Mucosa of stomach (tissue), 1 donor: ENCODE data around the gene GPATCH8.
"Not testable (repeated sequence)": the region's sequence is repeated elsewhere in the genome, so short reads cannot be mapped to it uniquely, and the experiment has no call there.

ENCODE experiments used
- H3K27me3 ChIP-seq: one replicate; pipeline ENCODE4 v1.7.0; 2013; ENCODE audit warnings: mild to moderate bottlenecking, low read length; ENCODE audit not compliant: control insufficient read depth, insufficient read depth
- H3K36me3 ChIP-seq: one replicate; pipeline ENCODE4 v1.7.0; 2013; ENCODE audit warnings: low read length; ENCODE audit not compliant: control insufficient read depth, insufficient read depth
- H3K4me1 ChIP-seq: one replicate; pipeline ENCODE4 v1.7.0; 2013; ENCODE audit warnings: mild to moderate bottlenecking, low read length; ENCODE audit not compliant: control insufficient read depth, insufficient read depth
- H3K4me3 ChIP-seq: one replicate; pipeline ENCODE4 v1.7.0; 2013; ENCODE audit warnings: low read length
- H3K9ac ChIP-seq: one replicate; pipeline ENCODE4 v1.7.0; 2013; ENCODE audit warnings: mild to moderate bottlenecking, low read length, moderate library complexity
- H3K9me3 ChIP-seq: one replicate; pipeline ENCODE4 v1.7.0; 2013; ENCODE audit warnings: mild to moderate bottlenecking, low read length, moderate library complexity; ENCODE audit not compliant: control insufficient read depth
- donor health status: Pancreatic carcinoma.

GPATCH8 gene

DNA sequence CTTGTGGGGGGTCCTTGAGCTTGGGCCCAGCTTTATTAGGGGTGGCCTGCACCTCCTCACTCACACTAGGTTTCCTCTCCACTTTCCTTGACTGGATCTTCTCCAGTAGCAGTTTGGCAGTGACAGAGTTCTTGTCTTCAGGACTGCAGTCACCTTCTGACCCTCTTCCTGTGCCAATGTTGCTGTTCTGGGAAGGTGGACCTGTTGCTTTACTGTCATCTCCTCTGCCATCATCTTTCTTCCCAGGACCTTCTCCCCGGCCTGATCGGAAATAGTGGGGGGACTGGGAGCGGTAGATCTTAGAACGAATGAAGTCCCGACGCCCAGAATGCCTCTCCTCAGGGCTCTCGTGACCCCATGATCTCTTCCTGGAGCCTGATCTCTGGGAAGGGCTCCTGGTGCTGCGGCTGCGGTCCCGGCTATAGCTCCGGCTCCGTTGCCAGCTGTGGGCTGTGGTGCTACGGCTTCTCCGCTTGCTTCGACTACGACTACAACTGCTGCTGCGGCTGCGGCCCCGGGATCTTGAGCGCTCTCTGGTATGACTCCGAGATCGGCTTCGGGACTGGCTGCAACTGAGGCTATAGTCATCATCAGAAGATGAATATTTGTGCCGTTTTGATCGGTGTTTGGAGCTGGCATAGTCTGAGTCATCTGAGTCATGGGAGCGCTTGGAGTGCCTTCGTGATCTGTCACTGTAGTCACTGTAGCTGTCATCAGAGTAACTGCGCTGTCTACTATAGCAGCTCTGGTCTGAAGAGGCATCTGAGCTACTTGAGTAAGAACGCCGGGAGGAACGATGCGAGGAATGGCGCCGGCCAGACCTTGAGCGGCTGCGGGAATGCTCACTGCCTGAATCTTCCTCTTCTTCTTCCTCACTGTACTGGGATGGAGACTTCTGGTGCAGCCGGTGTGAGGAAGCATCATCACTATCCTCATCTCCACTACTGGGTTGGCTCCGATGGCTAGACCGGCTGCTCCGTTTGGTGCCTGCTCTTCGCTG, 104.2 kb downstream of the GPATCH8 start:
- H3K4me1 ChIP-seq = no peaks in the 10 kb centered on the region
- no peak overlapping the region for H3K4me3 ChIP-seq
- no peak overlapping the region for H3K9ac ChIP-seq
- no peaks in the 10 kb centered on the region for H3K9me3 ChIP-seq
- no peaks in the 10 kb centered on the region for H3K36me3 ChIP-seq
- H3K27me3 ChIP-seq = no peaks in the 10 kb centered on the region

DNA sequence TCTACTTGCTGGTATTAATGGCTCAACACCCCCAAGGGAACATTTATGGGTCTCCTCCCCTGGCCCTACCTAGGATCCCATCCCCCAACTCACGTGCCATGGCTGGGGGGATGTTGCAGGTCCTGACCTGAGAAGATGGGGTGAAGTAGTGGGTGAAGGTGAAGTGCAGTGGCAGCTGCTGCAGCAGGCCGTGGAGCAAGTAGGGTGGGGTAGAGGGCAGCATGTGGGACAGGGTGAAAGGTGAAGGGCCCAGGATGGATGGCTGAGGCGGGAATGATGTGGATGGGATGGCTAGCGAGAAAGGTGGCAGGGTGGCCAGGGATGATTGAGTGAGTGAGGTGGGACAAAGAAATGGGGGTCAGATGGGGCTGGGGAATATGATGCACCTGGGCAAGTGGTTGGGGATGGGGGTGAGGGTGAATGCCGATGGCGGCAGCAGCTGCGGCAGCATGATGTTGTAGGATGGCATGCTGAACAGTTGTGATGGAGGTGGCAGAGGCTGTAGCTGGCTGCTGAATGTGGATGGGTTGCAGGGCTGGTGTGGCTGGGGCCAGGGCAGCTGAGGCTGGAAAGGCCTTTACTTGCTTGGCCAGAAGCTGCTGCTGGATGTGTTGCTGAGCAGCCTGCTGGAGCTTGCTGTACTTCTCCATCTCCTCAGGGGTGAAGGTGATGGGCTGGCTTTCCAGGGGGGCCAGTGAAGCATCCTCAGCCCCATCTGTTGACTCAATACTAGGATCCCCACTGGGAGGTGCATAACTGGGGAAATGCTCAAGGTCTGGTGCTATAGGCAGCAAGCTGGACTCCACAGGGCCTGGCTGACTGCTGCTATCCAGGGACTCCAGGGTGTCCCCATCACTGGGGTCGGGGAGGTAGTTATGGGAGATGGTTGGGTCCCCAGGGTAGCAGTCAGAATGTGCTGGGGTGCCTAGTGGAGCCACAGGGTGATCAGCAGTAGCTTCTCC, 105.4 kb downstream of the GPATCH8 start:
- H3K36me3 ChIP-seq = no peaks in the 10 kb centered on the region
- no peak overlapping the region for H3K9ac ChIP-seq

DNA sequence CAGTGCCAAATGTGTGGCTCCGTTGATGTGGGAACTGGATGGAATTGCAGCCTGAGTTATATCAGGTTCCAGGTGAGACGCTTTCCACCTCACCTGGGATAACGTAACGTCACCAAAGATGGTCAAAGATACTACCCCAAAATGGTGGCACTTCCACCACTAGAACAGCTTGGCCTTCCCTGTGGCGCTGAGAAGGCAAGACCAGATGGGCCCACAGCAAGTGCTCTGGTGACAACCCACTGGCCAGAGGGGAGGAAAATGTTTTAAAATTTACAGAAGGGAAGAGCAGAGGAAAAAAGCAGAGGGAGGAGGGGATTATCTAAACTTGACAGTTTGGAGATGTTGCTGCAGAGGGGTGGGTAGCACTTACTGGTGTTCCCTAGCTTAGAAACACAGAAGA, 106.3 kb downstream of the GPATCH8 start:
- Histone ChIP-seq H3K4me3 (no peak overlapping the region), H3K9me3 (no peaks in the 10 kb centered on the region), H3K4me1 (peaks cover 7% of the 10 kb centered on the region), H3K27me3 (no peaks in the 10 kb centered on the region), H3K36me3 (no peaks in the 10 kb centered on the region), H3K9ac (no peak overlapping the region)

More for the DNA sequence above, 105.4 kb downstream of the GPATCH8 start:
- Histone ChIP-seq H3K9me3 (no peaks in the 10 kb centered on the region), H3K4me3 (no peak overlapping the region), H3K4me1 (peaks cover 6% of the 10 kb centered on the region), H3K27me3 (no peaks in the 10 kb centered on the region)

DNA sequence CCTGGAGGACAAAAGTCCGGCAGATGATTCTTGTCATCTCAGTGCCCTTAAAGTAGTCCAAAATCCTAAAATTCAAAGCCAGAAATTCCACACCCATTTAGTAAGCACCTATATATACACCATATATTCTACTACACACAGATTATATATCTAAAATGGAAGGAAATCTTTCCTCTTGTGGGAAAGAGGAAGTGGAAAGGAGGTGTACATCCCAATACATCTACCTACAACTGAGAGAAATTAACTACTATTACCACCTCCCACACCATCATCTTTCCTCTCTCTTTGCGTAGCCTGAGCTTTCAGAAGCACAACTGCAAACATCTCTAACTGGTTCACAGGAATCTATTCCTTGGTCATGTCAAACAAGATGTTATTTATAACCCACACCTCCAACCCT, 108.4 kb downstream of the GPATCH8 start:
- H3K9ac ChIP-seq = no peak overlapping the region
- no peaks in the 10 kb centered on the region for H3K36me3 ChIP-seq
- H3K27me3 ChIP-seq = no peaks in the 10 kb centered on the region
- no peaks in the 10 kb centered on the region for H3K9me3 ChIP-seq
- no peak overlapping the region for H3K4me3 ChIP-seq
- H3K4me1 ChIP-seq = peaks cover 7% of the 10 kb centered on the region

DNA sequence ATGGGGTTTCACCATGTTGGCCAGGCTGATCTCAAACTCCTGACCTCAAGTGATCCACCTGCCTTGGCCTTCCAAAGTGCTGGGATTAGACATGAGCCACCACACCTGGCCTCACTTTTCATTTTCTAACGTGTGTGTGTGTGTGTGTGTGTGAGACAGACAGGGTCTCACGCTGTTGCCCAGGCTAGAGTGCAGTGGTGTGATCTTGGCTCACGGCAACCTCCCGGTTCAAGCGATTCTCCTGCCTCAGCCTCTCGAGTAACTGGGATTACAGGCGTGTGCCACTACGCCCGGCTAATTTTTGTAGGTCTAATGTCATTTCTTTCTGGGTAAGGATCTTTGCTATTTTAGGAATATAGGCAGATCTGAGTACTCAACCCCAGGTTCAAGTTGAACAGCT, 109.1 kb downstream of the GPATCH8 start:
- H3K9me3 ChIP-seq, H3K36me3 ChIP-seq, H3K9ac ChIP-seq, H3K4me1 ChIP-seq, H3K4me3 ChIP-seq, H3K27me3 ChIP-seq: not testable (repeated sequence)

DNA sequence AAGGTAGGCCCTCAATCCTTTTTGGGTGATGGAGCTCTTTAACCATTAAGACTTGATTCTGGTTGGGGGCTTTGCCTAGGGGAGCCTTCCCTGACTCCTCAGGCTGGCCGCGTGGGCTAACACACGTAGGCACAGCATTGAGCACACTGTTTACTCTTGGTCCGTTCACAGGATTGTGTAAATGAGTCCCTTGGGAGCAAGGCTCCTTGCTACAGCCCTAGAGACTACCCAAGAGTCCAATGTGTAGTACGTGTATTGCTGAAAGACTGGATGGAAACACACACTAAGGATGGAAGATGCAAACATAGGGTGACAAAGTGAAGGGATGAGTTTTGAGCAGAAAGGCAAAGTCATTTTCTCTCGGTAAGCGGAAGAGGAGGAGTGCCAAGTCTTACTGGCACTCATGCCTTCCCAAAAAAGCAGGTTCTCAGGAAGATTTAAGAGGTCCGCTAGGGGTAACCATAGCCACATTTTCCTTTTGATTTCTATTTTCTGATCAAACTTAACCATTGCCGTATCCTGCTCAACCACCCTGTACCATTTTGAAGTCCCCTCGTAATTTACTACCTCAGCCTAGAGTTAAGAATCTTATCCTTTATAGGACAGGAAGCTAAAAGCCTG, 112.8 kb downstream of the GPATCH8 start:
- no peaks in the 10 kb centered on the region for H3K9me3 ChIP-seq
- peaks cover 14% of the 10 kb centered on the region for H3K27me3 ChIP-seq
- H3K9ac ChIP-seq = no peak overlapping the region
- no peaks in the 10 kb centered on the region for H3K36me3 ChIP-seq
- peaks cover 17% of the 10 kb centered on the region for H3K4me1 ChIP-seq
- no peak overlapping the region for H3K4me3 ChIP-seq

DNA sequence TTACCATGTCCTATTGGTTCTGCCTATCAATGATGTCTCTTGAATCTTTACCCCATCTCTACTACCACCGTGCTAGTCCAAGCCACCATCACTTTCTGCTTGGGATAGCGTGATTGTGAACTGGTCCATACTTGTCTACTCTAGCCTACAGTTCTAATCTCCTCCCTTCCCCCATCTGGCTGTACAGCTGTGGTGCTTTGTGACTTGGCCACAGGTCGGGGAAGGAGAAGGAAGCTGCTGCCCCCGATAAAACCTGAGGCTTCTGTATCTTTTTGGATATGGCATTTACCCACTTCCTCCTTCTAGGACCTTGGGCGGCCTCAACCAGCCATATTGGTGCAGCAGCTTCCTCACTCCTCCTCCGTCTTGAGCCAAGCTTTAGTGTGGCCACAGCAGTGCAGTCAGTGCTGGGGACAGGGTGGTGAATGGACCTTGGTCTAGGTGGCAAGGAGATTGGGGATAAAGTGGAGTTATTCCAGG, 113.4 kb downstream of the GPATCH8 start:
- Histone ChIP-seq H3K36me3 (no peaks in the 10 kb centered on the region), H3K9ac (no peak overlapping the region), H3K4me3 (no peak overlapping the region), H3K9me3 (no peaks in the 10 kb centered on the region), H3K4me1 (peaks cover 21% of the 10 kb centered on the region), H3K27me3 (peaks cover 19% of the 10 kb centered on the region)

DNA sequence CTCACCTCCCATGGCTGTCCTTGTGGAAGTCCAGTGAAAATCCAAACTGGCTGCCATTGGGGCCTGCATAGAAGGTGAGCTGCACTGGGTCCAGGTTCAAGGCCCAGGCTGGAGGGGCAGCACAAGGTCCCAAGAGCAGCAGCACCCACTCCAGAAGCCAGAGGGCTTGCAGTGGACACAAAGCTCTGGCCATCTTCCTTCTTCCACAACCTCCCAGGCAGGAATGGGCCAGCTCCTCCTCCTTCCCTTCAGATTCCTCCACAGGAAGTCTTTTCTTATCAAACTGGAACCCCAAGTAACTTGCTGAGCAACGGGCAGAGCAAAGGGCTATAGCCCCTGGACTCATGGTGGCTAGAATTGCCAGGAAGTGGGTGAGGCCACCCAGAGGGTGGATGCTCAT, 113.9 kb downstream of the GPATCH8 start, which contains the start of gene ITGA2B:
Gene ITGA2B (minus strand): TSS at position 369 of the 400 bp plus-strand sequence. CDS start 176 bp downstream, at position 193.
- Histone ChIP-seq H3K4me1 (peaks cover 22% of the 10 kb centered on the region), H3K4me3 (no peak within 1 kb of the TSS), H3K27me3 (peaks cover 24% of the 10 kb centered on the region), H3K9ac (no peak within 1 kb of the TSS), H3K9me3 (no peaks in the 10 kb centered on the region), H3K36me3 (no peaks in the 10 kb centered on the region)

DNA sequence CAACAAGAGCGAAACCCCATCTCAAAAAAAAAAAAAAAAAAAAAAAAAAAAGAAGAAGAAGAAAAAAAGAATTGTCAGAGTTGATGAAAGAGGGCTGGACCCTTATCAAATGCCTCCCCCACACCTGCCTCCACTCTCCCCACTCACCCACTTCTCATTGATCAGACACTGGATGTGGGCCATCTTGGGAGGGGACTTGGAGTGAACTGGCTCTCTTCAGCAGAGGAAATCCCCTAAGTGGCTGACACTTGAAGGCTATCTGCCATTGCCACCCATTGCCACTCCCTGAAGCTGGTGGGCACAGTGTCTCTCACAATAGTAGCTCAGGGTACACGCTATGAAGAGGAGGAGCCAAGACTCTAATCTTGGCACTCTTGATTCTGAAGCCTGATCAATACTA, 115.4 kb downstream of the GPATCH8 start:
- Histone ChIP-seq H3K4me3 (no peak overlapping the region), H3K27me3 (peaks cover 38% of the 10 kb centered on the region)

DNA sequence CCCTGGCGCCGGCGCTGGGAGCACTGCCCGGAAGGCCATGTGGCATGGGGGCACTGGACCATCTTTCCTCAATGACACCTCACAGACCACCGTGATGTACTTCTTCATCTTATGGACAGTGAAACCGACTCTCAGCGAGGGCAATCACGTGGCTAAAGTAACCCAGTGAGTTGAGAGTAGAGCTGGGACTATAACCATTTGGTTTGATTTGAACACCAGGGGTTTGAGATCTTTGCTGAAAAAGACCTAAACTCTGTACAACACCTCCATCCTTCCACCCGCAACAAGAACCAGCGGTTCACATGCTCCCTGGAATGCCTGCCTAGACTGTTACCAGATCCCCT, 117.1 kb downstream of the GPATCH8 start:
- H3K4me3 ChIP-seq = no peak overlapping the region
- H3K9me3 ChIP-seq = no peaks in the 10 kb centered on the region
- peak overlapping the region; percentile 59 for H3K9ac ChIP-seq
- no peaks in the 10 kb centered on the region for H3K36me3 ChIP-seq
- peaks cover 42% of the 10 kb centered on the region for H3K27me3 ChIP-seq
- H3K4me1 ChIP-seq = peaks cover 15% of the 10 kb centered on the region

More for the DNA sequence above, 115.4 kb downstream of the GPATCH8 start:
- H3K36me3 ChIP-seq = no peaks in the 10 kb centered on the region
- no peak overlapping the region for H3K9ac ChIP-seq
- H3K4me1 ChIP-seq = peaks cover 16% of the 10 kb centered on the region
- no peaks in the 10 kb centered on the region for H3K9me3 ChIP-seq

DNA sequence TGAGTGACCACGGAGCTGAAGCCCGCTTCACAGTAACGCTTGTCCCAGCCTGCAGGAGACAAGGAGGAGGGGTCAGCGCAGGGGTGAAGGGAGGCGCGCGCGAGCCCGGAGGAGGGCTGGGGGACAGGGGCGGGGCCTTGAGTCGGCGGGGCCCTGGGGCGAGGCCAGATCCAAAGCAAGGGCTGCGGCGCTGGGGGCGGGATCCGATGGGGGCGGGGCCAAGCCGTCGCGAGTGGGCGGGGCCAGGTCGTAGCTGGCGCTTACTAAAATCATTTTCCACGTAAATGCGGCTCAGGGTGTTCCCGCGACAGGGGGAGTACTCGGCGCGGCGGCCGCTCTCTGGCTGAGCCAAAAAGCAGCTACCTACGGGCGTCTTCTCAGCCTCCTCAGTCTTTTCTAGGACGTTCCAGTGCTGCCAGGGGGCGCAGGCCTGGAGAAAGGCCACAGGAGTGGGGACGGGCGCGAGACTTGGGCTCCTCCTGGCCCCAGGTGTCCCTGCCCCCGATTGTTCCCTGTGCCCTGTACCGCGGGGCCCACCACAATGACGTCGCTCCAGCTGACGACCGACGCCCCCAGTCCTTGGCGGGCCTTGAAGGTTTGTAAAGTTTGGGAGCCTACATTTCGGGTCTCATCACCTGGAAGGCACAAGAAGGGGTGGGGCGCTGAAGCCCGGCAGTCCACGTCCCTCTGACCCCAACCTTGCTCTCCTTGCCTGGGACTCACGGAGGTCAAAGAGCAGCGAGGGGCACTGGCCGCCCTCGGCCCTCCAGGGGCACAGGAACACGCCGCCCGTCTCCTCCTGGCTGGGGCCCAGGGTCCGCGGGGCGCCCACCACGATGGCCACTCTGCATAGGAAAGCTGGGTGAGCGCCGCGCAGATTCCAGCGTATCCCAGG, 117.7 kb downstream of the GPATCH8 start:
- peaks cover 42% of the 10 kb centered on the region for H3K27me3 ChIP-seq
- peaks cover 15% of the 10 kb centered on the region for H3K4me1 ChIP-seq
- no peak overlapping the region for H3K4me3 ChIP-seq
- H3K9ac ChIP-seq = peak overlapping the region; percentile 59
- H3K36me3 ChIP-seq = no peaks in the 10 kb centered on the region
- no peaks in the 10 kb centered on the region for H3K9me3 ChIP-seq
